ENCODE data around the gene WHRN.

DNA sequence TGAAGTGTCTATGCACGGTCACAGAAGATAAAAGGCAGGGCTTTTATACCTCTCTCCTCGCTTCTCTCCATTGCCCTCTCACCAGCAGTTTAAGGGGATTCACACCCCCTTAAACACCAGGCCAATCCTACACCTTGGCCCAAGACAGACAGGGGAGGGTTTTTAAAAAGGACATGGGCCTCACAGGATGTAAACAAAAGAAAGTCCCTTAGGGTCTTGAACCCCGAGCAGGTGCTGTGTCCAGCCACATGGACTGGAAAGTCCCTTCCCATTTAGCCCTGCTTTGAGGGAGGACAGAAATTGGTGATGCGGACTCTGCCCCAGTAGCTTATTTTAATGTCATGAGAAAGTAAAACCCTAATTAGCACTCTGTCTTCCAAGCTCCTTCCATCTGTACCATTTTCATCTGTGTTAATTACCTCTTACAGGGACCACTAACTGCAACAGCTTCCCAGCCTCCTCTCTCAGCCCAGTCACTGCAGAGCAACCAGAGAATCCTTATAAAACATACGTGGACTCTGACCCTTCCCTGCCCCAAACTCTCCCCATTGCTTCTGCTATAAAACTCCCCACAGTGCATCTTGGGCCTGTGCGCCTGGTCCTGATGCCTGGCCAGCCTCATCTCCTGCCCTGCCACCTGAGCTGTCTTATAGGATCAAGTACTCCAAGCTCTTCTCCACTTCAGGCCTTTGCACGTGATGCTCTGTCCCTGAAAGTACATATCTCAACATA, 16.7 kb downstream of the WHRN start:
- no peak for TF ChIP-seq POLR2AphosphoS5 (IDR thresholded peaks at IDR 0.05; ENCODE audit: low read depth, low read length)
- no peak for TF ChIP-seq SIN3A (IDR thresholded peaks at IDR 0.05; ENCODE audit: borderline replicate concordance, insufficient read depth, low read length)
- TF ChIP-seq, protein P1, sequence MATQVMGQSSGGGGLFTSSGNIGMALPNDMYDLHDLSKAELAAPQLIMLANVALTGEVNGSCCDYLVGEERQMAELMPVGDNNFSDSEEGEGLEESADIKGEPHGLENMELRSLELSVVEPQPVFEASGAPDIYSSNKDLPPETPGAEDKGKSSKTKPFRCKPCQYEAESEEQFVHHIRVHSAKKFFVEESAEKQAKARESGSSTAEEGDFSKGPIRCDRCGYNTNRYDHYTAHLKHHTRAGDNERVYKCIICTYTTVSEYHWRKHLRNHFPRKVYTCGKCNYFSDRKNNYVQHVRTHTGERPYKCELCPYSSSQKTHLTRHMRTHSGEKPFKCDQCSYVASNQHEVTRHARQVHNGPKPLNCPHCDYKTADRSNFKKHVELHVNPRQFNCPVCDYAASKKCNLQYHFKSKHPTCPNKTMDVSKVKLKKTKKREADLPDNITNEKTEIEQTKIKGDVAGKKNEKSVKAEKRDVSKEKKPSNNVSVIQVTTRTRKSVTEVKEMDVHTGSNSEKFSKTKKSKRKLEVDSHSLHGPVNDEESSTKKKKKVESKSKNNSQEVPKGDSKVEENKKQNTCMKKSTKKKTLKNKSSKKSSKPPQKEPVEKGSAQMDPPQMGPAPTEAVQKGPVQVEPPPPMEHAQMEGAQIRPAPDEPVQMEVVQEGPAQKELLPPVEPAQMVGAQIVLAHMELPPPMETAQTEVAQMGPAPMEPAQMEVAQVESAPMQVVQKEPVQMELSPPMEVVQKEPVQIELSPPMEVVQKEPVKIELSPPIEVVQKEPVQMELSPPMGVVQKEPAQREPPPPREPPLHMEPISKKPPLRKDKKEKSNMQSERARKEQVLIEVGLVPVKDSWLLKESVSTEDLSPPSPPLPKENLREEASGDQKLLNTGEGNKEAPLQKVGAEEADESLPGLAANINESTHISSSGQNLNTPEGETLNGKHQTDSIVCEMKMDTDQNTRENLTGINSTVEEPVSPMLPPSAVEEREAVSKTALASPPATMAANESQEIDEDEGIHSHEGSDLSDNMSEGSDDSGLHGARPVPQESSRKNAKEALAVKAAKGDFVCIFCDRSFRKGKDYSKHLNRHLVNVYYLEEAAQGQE (IDR thresholded peaks at IDR 0.05; ENCODE audit: insufficient read depth in 1 of 2, low read depth in 2 of 2, low read length in 2 of 2) = no peak
